GM18520 (cell line): ENCODE measurements around the gene OR6N2.

ENCODE experiments used
- ATAC-seq: cut with Tn5 transposase; IDR thresholded peaks from one replicate; pipeline ENCODE4 v1.9.1; 2021; ENCODE audit not compliant: unreplicated experiment

The OR6N2 gene, protein sequence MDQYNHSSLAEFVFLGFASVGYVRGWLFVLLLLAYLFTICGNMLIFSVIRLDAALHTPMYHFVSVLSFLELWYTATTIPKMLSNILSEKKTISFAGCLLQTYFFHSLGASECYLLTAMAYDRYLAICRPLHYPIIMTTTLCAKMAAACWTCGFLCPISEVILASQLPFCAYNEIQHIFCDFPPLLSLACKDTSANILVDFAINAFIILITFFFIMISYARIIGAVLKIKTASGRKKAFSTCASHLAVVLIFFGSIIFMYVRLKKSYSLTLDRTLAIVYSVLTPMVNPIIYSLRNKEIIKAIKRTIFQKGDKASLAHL

DNA sequence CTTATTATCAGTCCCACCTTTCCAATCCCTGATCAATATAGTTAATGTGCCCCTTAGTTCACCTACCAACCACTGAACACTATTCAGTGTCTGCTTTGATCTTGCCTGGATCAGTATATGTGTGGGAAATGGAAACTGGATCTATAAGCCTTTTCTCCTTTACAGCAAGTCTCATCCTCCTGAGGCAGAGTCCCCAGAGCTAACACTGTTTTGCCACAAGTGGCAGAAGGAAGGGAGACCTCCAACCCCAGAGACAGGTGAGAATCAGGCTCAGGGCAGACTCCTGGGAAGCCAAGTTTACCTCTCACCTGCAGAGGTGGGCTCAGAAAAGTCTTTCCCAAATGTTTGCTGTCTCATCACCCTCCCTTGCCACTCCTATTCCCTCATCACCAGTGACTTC, at the start of gene OR6N2:
Gene OR6N2 (minus strand): TSS at position 101 of the 400 bp plus-strand sequence. CDS start 3,569 bp downstream, outside the sequence.
- ATAC-seq: no peak

DNA sequence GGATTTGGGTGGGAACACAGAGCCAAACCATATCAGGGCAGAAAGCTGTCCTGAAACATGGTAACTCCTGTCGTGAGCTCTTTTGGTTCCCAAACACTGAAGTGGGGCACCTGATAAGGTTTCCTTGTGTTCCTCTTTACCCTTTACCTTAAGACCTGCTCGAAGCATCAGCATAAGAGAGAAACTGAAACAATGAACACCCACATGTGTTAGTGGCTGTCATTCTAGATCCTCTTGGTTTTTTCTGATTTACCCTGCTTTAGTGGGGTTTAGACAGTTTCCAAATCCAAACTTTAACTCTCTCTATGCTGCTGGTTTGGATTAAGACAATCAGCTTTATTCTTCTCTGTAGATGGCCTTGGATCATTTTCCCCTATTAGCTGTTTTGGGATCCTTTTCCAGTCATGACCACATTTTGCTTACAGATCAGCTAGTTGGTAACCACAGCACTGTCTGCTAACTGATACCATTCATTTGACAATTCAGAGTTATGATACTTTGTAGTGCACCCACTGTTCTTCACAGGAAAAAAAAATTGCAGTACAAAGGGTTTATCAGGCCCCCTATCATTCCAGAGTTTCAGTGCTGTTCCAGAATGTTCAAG, 49.2 kb upstream of the OR6N2 start:
- peak; percentile 27 for ATAC-seq

DNA sequence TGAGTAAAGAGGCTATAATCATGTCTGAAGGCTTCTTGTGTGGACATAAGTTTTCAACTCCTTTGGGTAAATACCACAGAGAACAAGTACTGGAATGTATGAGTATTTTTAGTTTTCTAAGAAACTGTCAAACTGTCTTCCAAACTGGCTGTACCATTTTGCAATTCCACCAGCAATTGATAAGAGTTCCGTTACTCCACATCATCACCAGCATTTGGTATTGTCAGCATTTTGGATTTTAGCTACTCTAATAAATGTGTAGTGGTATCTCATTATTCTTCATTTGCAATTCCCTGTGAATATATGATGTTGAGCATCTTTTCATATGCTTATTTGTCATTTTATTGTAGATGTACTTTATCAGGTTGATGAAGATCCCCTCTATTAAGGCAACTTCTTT, 40.7 kb upstream of the OR6N2 start:
- no peak for ATAC-seq

DNA sequence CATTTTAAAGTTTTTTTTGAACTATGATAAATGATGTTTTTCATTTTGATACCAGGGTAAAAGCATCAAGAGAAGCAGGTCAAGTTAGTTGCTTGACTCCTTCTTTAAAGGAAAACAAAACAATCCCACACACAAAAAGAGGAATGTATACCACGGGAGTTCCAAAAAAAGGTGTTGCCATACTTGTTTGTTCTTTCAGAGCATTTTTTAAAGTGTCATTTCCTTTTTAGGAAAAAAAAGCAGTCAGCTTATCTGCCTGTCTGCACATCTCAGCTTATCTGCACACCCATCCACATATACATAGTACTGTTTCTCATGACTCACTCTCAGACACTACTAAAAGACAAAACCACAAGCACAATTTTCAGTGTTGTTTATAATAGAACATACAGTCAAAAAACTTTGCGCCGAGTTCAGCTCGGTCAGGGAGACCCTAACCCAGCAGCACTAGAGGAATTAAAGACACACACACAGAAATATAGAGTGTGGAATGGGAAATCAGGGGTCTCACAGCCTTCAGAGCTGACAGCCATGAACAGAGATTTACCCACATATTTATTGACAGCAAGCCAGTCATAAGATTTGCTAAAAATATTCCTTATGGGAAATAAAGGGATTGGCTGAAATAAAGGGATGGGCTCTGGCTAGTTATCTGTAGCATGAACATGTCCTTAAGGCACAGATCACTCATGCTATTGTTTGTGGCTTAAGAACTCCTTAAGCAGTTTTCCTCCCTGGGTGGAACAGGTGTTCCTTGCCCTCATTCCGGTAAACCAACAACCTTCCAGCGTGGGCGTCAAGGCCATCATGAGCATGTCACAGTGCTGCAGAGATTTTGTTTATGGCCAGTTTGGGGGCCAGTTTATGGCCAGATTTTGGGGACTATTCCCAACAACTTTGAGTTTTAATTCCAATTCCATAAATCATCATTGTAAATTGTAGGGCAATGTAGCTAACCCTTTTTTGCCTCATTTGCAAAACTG, 38.7 kb upstream of the OR6N2 start:
- ATAC-seq: peak; percentile 87

DNA sequence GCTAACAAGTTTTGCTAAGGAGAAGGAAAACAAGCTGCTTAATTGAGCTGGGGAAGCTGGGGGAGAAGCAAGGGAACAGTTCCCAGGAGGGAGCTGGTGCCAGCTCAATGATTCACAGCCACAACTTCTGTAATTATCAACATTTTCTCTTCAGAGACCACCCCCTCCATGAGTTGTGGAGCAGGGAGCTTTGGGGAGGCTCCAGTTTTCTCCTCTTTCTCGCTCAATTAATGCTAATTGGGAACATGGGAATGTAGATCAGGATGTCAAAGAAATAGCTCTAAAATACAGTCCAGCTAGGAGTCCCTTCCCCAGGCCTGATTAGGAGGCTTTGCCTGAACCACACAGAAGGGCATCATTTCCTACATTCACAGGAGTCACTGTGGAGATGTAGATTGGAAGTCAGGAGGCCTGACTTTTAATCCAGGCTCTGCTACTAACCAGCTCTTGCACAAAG, 38.0 kb upstream of the OR6N2 start:
- ATAC-seq: no peak

DNA sequence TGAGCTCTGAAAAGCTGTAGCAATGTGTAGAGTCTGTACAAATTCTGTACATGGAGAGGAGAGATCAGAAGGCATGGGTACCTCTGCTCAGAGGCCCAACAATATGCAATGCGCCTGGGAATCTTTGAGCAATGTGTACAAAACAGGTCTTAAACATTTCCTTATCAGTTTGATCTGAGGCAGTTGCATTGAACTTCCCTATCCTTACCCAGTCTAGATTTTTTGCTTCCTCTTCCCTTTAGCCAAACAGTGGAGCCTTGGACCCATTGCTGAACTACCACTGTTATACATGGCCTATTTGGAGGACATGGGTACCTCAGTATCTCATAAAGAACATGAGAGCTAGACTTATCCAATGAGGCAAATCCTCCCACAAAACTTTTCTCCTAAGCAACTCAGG, 37.6 kb upstream of the OR6N2 start:
- ATAC-seq: no peak

DNA sequence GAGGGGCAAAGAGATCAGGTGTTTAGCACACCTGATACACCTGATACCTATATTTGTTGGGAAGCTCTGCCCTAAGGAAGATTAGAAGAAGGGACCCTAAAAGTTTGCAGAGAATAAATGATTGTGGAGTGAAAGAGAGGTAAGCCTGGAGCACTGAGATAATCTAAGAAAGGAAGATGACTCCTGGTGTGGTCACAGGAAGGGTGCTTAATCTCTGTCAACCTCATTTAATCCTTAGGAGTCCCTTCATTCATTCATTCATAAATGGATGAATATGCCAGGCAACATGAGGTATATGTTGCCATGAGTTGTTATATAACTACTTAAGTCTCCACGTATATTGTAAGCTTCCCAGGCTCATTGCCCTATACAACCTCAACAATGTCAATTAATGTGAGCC, 34.0 kb upstream of the OR6N2 start:
- ATAC-seq: no peak

DNA sequence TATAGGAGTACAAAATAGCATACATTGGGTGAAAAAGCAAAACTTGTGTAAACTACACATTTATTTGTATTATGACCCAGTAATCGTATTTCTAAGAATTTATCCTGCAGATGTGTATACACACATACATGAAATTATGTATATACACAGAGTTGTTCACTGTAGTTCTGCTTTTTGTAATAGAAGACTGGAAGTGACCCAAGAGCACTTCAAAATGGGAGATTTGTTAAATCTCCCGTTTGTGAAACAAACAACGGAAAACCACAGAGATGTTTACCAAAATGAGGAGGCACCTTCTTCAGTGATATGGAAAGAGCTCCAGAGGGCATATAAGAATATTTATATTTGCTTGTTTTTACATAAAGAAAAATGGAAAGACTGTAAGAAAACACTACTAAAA, 32.2 kb upstream of the OR6N2 start:
- ATAC-seq: no peak

DNA sequence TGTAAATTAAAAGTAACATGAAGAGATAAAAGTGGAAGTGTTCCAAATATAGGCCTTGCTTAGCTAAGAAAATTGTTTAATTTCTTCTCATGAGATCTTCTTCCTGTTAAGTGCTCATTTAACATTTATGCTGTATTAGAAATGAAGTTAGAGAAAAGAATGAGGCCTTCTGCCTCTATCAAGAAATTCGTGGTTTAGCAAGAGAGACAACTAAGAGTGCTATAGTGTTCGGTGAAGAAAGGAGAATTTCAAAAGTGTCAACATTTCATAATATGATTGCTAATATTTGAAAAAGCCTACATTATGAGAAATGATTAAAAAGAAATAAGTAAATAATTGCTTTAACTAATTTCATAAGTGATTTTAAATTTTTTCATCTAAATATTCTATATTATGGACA, 31.3 kb upstream of the OR6N2 start:
- ATAC-seq: no peak

DNA sequence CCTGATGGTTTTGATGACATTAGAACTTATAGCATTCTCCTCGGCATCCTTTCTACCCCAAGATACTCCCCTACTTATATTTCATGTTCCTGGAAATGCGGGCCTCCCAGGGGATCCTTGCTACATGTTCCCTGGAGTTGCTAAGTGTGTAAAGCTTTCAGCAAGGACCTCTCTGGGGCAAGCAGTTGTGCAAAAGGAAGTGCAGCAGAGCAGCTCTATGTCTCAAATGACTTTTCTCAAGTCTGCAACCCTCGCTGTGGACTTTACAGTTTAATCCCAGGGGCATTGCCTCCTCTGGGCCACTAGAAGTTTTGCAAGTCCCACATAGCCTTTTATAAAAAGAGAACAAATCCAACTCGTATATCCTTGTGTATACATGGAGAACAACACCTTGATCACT, 29.3 kb upstream of the OR6N2 start:
- ATAC-seq: no peak

DNA sequence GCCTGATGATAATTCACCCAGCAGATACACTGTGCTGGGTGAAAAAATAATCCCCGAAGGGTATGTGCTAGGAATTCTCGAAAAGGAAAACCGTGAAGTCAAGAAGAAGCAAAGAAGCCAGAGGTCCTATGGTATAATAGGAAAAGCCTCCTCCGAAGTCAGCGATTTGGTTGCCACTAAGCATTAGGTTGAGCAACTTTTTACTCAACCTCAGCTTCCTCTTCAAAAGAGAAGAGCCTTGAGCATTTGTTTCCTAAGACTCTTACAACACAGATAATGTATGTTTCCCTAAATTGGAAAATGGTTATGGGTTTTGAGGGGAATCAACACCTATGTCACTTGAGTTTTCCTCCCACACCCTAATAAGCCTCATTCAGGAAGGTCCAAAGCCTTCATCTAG, 28.9 kb upstream of the OR6N2 start:
- ATAC-seq: no peak

DNA sequence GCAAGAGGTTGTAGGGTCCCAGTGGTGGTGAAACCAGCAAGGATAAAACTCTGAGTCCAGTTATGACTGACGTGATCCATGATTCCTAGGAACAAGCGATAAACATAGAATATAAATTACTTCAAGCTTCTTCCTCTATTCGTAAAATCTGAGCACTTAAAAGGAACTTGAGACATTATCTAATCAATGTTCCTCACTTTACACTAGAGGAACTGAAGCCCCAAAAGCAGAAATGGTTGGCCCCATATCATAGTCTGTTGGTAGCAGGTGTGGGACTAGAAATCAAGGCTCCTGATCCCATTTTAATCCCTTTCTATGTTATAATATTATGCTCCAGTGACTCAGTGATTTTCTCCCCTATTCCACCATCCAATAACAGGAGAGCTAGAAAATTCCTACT, 28.3 kb upstream of the OR6N2 start:
- no peak for ATAC-seq

DNA sequence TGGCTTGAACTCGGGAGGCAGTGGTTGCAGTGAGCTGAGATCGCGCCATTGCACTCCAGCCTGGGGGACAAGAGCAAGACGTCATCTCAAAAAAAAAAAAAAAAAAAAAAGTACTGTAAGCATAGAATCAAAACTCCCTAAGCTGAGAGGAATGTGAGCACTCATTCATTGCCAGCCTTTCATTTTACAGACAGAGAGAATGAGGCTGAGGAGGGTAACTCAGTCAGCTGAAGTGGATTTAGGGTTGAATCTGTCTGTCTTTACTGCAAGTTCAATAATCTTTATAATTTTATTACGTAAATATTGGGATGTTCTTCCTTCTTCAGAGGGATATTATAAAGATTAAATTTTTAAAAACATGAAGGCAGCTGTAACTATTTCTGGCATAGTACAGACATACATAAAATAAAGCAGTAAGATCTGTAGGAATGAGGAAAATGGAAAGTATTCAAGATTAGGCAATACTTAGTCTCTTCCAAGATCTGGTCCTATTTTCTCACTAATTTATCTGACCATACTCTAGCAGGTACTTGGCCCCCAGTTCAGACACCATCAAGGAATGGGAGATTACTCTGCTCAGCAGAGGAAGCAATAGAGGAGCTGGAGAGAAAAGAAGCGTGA, 26.0 kb upstream of the OR6N2 start:
- no peak for ATAC-seq

DNA sequence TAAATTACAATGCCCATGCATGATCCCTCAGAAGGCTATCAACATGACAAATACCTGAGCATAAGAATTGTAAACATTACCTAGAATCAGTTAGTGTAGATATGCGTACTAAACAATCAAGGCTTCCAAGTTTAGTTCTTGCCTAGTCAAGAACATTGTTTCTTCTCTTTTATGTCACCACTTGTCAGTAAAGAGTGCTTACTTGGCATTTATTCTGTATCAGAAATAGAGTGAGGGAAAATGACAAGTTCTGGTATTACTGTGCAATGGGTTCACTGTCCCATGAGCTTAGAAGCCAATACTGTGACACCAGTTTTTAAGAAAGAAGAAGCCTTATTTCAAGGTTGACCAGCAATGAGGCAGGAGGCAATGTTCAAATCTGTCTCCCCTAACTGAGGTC, 22.7 kb upstream of the OR6N2 start:
- no peak for ATAC-seq

DNA sequence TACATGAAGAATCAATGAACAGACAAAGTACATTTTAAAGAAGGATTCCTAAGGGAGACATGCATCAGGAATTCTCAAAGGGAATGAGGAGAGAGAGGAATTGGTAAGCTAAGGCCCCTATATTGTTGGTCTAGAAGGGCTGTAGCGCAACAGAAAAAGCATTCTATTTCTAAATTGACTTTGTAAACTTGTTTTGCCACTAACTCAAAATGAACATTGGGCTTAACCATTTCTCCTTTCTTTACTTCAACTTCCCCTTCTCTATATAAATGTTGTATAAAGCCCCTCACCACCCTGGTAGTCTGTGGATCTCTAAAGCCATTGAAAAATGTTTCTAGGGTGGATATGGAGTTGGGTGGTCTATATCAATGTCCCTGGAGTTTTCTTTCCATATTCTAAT, 20.4 kb upstream of the OR6N2 start:
- ATAC-seq: no peak

DNA sequence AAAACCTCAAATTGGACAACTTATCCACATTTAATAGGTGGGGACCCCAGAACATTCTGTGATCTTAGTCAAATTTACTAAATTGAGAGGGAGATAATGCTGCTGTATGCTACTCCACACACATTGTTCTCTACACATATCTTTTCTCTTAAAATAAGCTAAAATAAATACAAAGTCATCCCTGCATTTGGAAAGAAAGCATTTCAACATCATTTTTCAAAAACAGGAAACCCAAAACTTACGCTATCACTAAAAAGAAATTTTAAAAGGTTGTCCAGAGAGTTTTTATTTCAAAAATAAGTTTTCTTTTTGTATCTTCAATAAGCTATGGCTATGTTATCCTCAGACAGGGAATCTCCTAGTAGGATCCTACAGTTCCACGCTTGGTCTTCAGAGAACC, 19.5 kb upstream of the OR6N2 start:
- no peak for ATAC-seq

DNA sequence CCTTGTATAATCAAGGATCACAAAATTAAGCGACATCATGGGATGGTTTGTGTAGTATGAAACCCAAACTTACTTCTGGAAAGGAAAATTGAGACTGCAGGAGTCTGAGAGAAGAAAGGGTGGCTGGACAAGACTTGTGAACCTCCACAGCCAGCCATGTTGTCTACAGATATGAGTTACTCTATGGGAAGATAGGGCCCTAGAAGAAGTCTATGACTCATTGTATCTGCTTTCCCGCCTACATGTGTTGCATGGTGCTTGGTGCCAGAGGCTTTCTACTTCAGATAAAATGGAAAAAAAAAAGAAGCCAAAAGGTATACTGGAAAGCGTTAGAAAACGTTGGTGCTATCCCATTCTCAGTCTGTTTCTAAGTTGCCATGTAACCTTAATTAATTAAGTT, 18.7 kb upstream of the OR6N2 start:
- no peak for ATAC-seq

DNA sequence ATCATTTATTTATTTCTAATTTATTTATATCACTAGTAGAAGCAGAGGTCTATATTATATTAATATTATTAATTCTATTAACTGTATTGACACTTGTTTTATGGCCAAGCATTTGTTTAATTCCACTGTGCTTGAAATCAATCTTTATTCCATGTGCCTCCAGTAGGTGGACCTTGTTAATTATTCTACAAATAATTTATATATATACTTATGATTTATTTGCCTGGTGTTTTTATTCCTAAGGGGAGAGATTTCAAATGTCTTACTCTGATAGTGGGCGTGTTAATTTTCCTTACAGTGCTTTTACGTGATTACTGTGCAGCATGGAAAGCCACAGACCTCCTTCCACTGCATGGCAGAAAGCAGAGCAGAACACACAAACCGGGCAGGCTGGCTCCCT, 17.5 kb upstream of the OR6N2 start:
- ATAC-seq: no peak

DNA sequence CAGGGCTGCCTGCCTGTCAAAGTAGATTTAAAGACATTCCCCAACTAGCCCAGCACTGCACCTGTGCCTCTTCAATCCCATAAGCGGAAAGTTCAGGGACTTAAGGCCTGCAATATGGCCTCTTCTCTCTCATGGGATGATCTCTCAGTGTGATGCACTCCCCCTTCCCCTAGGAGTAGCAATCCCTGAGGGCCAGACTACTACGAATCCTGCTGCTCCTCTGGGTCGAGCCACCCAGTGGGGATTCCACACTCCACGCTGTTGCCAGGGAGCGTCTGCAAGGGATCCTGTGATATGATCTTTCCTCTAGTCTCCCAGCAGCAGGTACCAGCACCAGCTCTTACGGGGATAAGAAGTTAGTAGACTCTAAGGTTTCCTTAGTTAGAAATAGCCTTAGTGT, 13.2 kb upstream of the OR6N2 start:
- ATAC-seq: no peak

DNA sequence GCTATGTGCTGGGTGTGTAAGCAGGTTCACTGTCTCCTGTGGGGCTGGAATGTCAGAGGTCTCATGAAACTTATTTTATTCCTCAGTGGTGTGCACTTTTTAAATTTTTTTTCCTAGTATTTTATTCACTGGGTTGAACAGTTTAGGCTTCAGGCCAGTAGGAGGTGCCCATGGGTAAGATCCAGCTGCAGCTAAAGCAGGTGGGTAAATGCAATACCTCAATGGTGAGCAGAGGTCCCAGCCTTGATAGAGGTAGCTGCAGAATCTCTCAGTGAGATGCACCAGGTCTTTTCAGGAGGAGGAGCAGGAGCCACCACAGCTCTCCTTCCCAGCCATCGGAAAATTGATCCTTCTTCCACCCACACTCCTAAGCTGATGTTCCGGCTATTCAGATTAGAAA, 12.6 kb upstream of the OR6N2 start:
- no peak for ATAC-seq
